ENCODE measurements around the gene SPATA12. TPM values are rescaled to one million over a fixed set of nuclear protein-coding genes. Genes with fewer than 3 reads are reported as not detected.

The SPATA12 gene, protein sequence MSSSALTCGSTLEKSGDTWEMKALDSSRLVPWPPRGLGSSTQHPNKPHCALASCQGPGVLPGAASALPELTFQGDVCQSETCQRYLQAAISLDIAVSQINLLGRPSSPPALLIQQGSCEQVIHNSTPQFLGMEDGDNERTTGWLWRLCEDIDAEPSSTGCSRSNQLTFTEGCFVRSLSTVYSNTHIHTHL
- total RNA-seq (2022; extraction: Qiagen RNA extraction; ENCODE audit: low read depth), result 0.45 to 0.64 TPM (median 0.52 TPM) in 5 replicates

DNA sequence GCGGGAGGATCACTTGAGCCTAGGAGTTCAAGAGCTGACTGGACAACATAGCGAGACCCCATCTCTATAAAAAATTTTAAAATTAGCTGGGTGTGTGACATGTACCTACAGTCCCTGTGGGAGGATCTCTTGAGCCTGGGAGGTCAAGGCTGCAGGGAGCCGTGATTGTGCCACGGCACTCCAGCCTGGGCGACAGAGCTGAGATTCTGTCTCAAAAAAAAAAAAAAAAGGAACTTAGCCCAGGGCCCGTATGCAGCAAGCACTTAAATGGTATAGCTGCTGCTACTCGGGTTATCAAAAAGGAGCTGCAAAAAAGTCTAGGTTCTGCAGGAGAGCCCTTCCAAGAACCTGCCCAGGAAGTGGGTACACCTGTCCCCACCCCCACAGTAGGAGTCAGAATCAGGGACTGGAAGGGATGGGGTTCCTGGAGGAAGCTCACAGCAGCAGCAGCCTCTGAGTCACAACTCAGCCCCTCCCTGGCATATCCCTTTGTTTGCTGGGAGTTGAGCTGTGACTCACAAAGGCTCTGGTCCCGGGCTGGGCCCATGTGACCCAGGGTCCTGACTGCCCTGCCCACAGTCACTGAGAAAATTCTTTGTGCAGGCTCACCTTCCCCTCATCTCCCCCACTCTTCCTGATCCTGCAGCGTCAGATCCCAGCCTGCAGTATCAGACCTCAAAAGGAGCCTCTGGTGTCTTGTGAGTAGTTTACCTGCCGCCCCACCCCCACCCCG, at the start of gene SPATA12:
Gene SPATA12 (plus strand): TSS at position 576 of the 733 bp plus-strand sequence. CDS start 13,031 bp downstream, outside the sequence.

Other genes with a start within 250 kb of the SPATA12 start
- 0.56 to 1.7 TPM (median 0.95 TPM) in 5 replicates for gene IL17RD, start 104.7 kb downstream of the SPATA12 start, total RNA-seq (2022; extraction: Qiagen RNA extraction; ENCODE audit: low read depth)
- gene HESX1, start 139.3 kb downstream of the SPATA12 start, total RNA-seq (2022; extraction: Qiagen RNA extraction; ENCODE audit: low read depth), result 0.09 to 0.27 TPM (median 0.25 TPM) in 5 replicates
- 14.8 to 22.5 TPM (median 19.9 TPM) in 5 replicates for gene APPL1, start 167.1 kb downstream of the SPATA12 start, total RNA-seq (2022; extraction: Qiagen RNA extraction; ENCODE audit: low read depth)
- not detected in 5 replicates for gene ASB14, start 232.0 kb downstream of the SPATA12 start, total RNA-seq (2022; extraction: Qiagen RNA extraction; ENCODE audit: low read depth)

All from A549 treated with DMSO at 1 μM for 4 hours (cell line).